H9 (cell line): Measurements from ENCODE around the gene TLE5. TPM values are rescaled to one million over a fixed set of nuclear protein-coding genes. Genes with fewer than 3 reads are reported as not detected.
A peak's percentile ranks its signal among the peaks of the same experiment; 100 is the strongest.
"Not testable (repeated sequence)": the region's sequence is repeated elsewhere in the genome, so short reads cannot be mapped to it uniquely, and the experiment has no call there.

Experiments used
- DNase-seq: peaks from one replicate; pipeline ENCODE4 v3.0.0-alpha.2; 2017
- H2AFZ ChIP-seq: one replicate; pipeline ENCODE4 v1.6.1; 2013; ENCODE audit warnings: mild to moderate bottlenecking, low read length, control low read depth, moderate library complexity
- H2AK5ac ChIP-seq: 2 replicates; pipeline ENCODE4 v1.6.1; 2013; ENCODE audit warnings: low read length, control low read depth, mixed read lengths; ENCODE audit not compliant: insufficient read length
- H2BK120ac ChIP-seq: one replicate; pipeline ENCODE4 v1.6.1; 2013; ENCODE audit warnings: low read depth, mild to moderate bottlenecking, low read length, control low read depth, inconsistent platforms; ENCODE audit not compliant: poor library complexity, severe bottlenecking
- H2BK12ac ChIP-seq: 2 replicates; pipeline ENCODE4 v1.6.1; 2013; ENCODE audit warnings: low read length, control low read depth, mixed read lengths, low read depth; ENCODE audit not compliant: insufficient read length
- H2BK15ac ChIP-seq: 2 replicates; pipeline ENCODE4 v1.6.1; 2013; ENCODE audit warnings: low read depth, low read length, control low read depth
- H2BK20ac ChIP-seq: one replicate; pipeline ENCODE4 v1.6.1; 2013; ENCODE audit warnings: low read depth, mild to moderate bottlenecking, low read length, control low read depth, inconsistent platforms; ENCODE audit not compliant: poor library complexity, severe bottlenecking
- H2BK5ac ChIP-seq: 2 replicates; pipeline ENCODE4 v1.6.1; 2013; ENCODE audit warnings: low read length, control low read depth, mixed read lengths; ENCODE audit not compliant: insufficient read length
- H3K14ac ChIP-seq: 2 replicates; pipeline ENCODE4 v1.6.1; 2013; ENCODE audit warnings: low read length, control low read depth; ENCODE audit not compliant: insufficient read depth
- H3K18ac ChIP-seq: 2 replicates; pipeline ENCODE4 v1.6.1; 2013; ENCODE audit warnings: low read depth, mild to moderate bottlenecking, mixed read lengths, low read length, control low read depth; ENCODE audit not compliant: insufficient read length
- H3K23ac ChIP-seq: 2 replicates; pipeline ENCODE4 v1.6.1; 2013; ENCODE audit warnings: low read length, control low read depth, mixed read lengths, low read depth; ENCODE audit not compliant: insufficient read length
- H3K23me2 ChIP-seq: 2 replicates; pipeline ENCODE4 v1.6.1; 2013; ENCODE audit warnings: low read depth, mild to moderate bottlenecking, mixed read lengths, low read length, control low read depth; ENCODE audit not compliant: insufficient read length, poor library complexity, severe bottlenecking
- H3K27ac ChIP-seq: 2 replicates; pipeline ENCODE4 v1.5.1; 2013; ENCODE audit warnings: low read length, control low read depth, mixed read lengths, low read depth; ENCODE audit not compliant: insufficient read length
- H3K27me3 ChIP-seq: 2 replicates; pipeline ENCODE4 v1.6.1; 2013; ENCODE audit warnings: low read length, control low read depth, inconsistent platforms; ENCODE audit not compliant: insufficient read depth
- H3K4ac ChIP-seq: 2 replicates; pipeline ENCODE4 v1.6.1; 2013; ENCODE audit warnings: low read depth, mild to moderate bottlenecking, control low read depth, inconsistent platforms, low read length, moderate library complexity
- H3K4me1 ChIP-seq: 2 replicates; pipeline ENCODE4 v1.6.1; 2013; ENCODE audit warnings: low read length, control low read depth, inconsistent platforms; ENCODE audit not compliant: insufficient read depth
- H3K4me2 ChIP-seq: 2 replicates; pipeline ENCODE4 v1.6.1; 2013; ENCODE audit warnings: low read length, control low read depth, mixed read lengths; ENCODE audit not compliant: insufficient read length, insufficient read depth
- H3K56ac ChIP-seq: 2 replicates; pipeline ENCODE4 v1.6.1; 2013; ENCODE audit warnings: low read depth, mild to moderate bottlenecking, mixed read lengths, low read length, control low read depth; ENCODE audit not compliant: insufficient read length
- H3K79me1 ChIP-seq: 2 replicates; pipeline ENCODE4 v1.6.1; 2013; ENCODE audit warnings: low read depth, mild to moderate bottlenecking, moderate library complexity, low read length, control low read depth, inconsistent platforms; ENCODE audit not compliant: insufficient read depth, poor library complexity, severe bottlenecking
- H3K79me2 ChIP-seq: 2 replicates; pipeline ENCODE4 v1.6.1; 2013; ENCODE audit warnings: low read length, control low read depth, inconsistent platforms; ENCODE audit not compliant: insufficient read depth
- H3K9ac ChIP-seq: 2 replicates; pipeline ENCODE4 v1.6.1; 2013; ENCODE audit warnings: low read length, control low read depth, mixed read lengths; ENCODE audit not compliant: insufficient read length; ENCODE audit errors: extremely low read depth
- H3K9me3 ChIP-seq: one replicate; pipeline ENCODE4 v1.6.1; 2013; ENCODE audit warnings: low read depth, low read length, inconsistent platforms; ENCODE audit not compliant: control insufficient read depth
- H3T11ph ChIP-seq: one replicate; pipeline ENCODE4 v1.6.1; 2013; ENCODE audit warnings: mild to moderate bottlenecking, low read length, control low read depth, inconsistent platforms
- H4K20me1 ChIP-seq: one replicate; pipeline ENCODE4 v1.6.1; 2013; ENCODE audit not compliant: control insufficient read depth, insufficient read length, insufficient read depth
- H4K5ac ChIP-seq: 2 replicates; pipeline ENCODE4 v1.6.1; 2013; ENCODE audit warnings: low read depth, mild to moderate bottlenecking, mixed read lengths, low read length, control low read depth; ENCODE audit not compliant: insufficient read length
- H4K8ac ChIP-seq: replicated peaks from 2 replicates; pipeline ENCODE4 v1.6.1; 2013; ENCODE audit warnings: low read length, control low read depth, mixed read lengths, low read depth; ENCODE audit not compliant: insufficient read length
- H4K91ac ChIP-seq: 2 replicates; pipeline ENCODE4 v1.6.1; 2013; ENCODE audit warnings: low read depth, mild to moderate bottlenecking, moderate library complexity, mixed read lengths, low read length, control low read depth; ENCODE audit not compliant: insufficient read length
- H3K27ac Mint-ChIP-seq, 3 experiments: 2 replicates in 2 of 3; 3 replicates in 1 of 3; pipeline ENCODE4 v1.8.0; 2020 to 2021; ENCODE audit warnings: mixed read lengths in 3 of 3, mild to moderate bottlenecking in 1 of 3, moderate library complexity in 1 of 3
- H3K27me3 Mint-ChIP-seq: 2 replicates; pipeline ENCODE4 v1.8.0; 2021; ENCODE audit warnings: low read depth, mild to moderate bottlenecking, moderate library complexity, mixed read lengths
- H3K36me3 Mint-ChIP-seq, 3 experiments: 2 replicates in 2 of 3; 3 replicates in 1 of 3; pipeline ENCODE4 v1.8.0; 2020 to 2021; ENCODE audit warnings: low read depth in 3 of 3, mixed read lengths in 3 of 3; ENCODE audit not compliant: insufficient read depth in 1 of 3
- H3K4me1 Mint-ChIP-seq, 2 experiments: 2 replicates each; pipeline ENCODE4 v1.8.0; 2020; ENCODE audit warnings: mixed read lengths in 2 of 2
- H3K4me3 Mint-ChIP-seq, 2 experiments: 2 replicates in 1 of 2; 3 replicates in 1 of 2; pipeline ENCODE4 v1.8.0; 2020 to 2021; ENCODE audit warnings: mild to moderate bottlenecking in 2 of 2, mixed read lengths in 2 of 2, moderate library complexity in 1 of 2
- H3K9me3 Mint-ChIP-seq, 2 experiments: 2 replicates in 1 of 2; 3 replicates in 1 of 2; pipeline ENCODE4 v1.8.0; 2020; ENCODE audit warnings: mild to moderate bottlenecking in 2 of 2, mixed read lengths in 2 of 2, moderate library complexity in 1 of 2
- CTCF ChIP-seq: fragments of 200-600 bp; sonication (generic); conservative IDR thresholded peaks from 3 replicates; pipeline ENCODE4 v1.8.0; 2021; ENCODE audit warnings: antibody characterized with exemption, mild to moderate bottlenecking
- WGBS: extraction: QIAGEN DNeasy Blood & Tissue Kit; methylation state at CpG from one replicate; pipeline ENCODE4 v1.1.7; 2013; ENCODE audit warnings: missing lambda C conversion rate, low lambda C conversion rate, mixed read lengths; ENCODE audit not compliant: insufficient read length; ENCODE audit errors: extremely low coverage; 5-methylcytosine and 5-hydroxymethylcytosine counted together
- total RNA-seq: library from RNA; stranded (reverse); gene quantifications from 2 replicates; pipeline ENCODE4 v1.2.1, GENCODE V29; 2021

Gene TLE5
- total RNA-seq, 1 experiment from 2014 or later: 221 TPM

GRCh38 chr19:3012621-3013262 is 49.6 kb downstream of the TLE5 start:
- Mint-ChIP-seq H3K9me3 (no peaks in the 10 kb centered on the region), H3K4me3 (no peak overlapping the region), H3K4me1 (peaks cover 3 to 18% of the 10 kb centered on the region in 2 experiments; a peak in 2 of 4 replicates), H3K36me3 (no peaks in the 10 kb centered on the region), H3K27ac (0 out of 7 replicates have a peak overlapping the region, but pooled peaks of 1 of the 3 experiments have one; percentile 55), H3K27me3 (peaks cover 6% of the 10 kb centered on the region)
- Histone ChIP-seq H2AFZ (no peak overlapping the region), H4K8ac (no peak overlapping the region), H3K23ac (no peak overlapping the region), H2AK5ac (no peak overlapping the region), H3K27ac (no peak overlapping the region), H3K4me1 (no peaks in the 10 kb centered on the region), H3K56ac (no peak overlapping the region), H3K9me3 (no peaks in the 10 kb centered on the region), H3K18ac (peak overlapping the region; percentile 86), H4K20me1 (no peaks in the 10 kb centered on the region), H2BK120ac (no peak overlapping the region), H3K14ac (no peak overlapping the region), H3T11ph (no peak overlapping the region), H3K27me3 (no peaks in the 10 kb centered on the region), H3K4me2 (no peak overlapping the region), H3K79me2 (no peaks in the 10 kb centered on the region), H2BK15ac (no peak overlapping the region), H4K91ac (no peak overlapping the region), H2BK20ac (no peak overlapping the region), H3K79me1 (no peaks in the 10 kb centered on the region), H4K5ac (no peak overlapping the region), H2BK12ac (no peak overlapping the region), H3K9ac (no peak overlapping the region), H3K23me2 (peaks cover 2% of the 10 kb centered on the region), H2BK5ac (no peak overlapping the region), H3K4ac (no peak overlapping the region)
- TF ChIP-seq CTCF: no peak
- DNase-seq: no peak
- no CpG with 5 or more reads among the region's 16 CpGs for WGBS

- H3K79me2 ChIP-seq: not testable (repeated sequence)
Observed at GRCh38 chr19:3012059-3012458, 50.2 kb downstream of the TLE5 start.

More at GRCh38 chr19:3012059-3012458, 50.2 kb downstream of the TLE5 start:
- not testable (repeated sequence) for H3K4me2 ChIP-seq, H2BK5ac ChIP-seq, H4K91ac ChIP-seq, H2BK12ac ChIP-seq, H2BK20ac ChIP-seq, H3K18ac ChIP-seq, H2BK15ac ChIP-seq, H3K9me3 ChIP-seq, H3K4ac ChIP-seq, H2AK5ac ChIP-seq, H4K8ac ChIP-seq, H2BK120ac ChIP-seq, H3K9ac ChIP-seq, H3K4me1 ChIP-seq, H3K56ac ChIP-seq, H3K14ac ChIP-seq, H3T11ph ChIP-seq, H3K27me3 Mint-ChIP-seq, H3K9me3 Mint-ChIP-seq, H3K79me1 ChIP-seq, H2AFZ ChIP-seq, DNase-seq, H3K23ac ChIP-seq, H3K36me3 Mint-ChIP-seq, H4K20me1 ChIP-seq, H4K5ac ChIP-seq, H3K23me2 ChIP-seq, H3K27ac ChIP-seq, H3K27me3 ChIP-seq
- peak overlapping the region in 2 of 3 experiments; percentile 41 to 85; a peak in 1 of 7 replicates for H3K27ac Mint-ChIP-seq
- H3K4me3 Mint-ChIP-seq: peak overlapping the region in 1 of 2 experiments; percentile 23; a peak in 1 of 5 replicates
- H3K4me1 Mint-ChIP-seq: peaks cover 3 to 18% of the 10 kb centered on the region in 2 experiments; a peak in 2 of 4 replicates
- no CpG with 5 or more reads among the region's 13 CpGs for WGBS
